Measurements from ENCODE around the gene CCL28.

CCL28 gene

DNA sequence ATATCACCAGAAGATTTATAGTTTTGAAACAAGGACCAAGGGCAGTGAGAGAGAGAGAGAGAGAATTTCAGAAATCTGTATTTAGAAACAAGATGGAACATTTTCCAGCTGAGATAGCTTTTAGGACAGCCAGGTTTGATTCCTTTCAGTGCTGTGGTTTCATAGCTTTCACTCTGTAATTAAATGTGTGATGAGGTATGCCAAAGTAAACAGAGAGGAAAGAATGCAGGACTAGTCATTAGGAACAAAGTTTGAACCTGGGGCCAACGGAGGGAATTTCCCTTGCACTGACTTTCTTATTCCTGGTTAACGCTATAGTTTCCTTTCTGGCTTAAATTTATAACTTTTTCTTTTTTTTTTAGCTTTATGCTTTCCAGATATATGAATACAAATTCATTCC, 10.0 kb upstream of the CCL28 start:
- Mint-ChIP-seq H3K4me1 (peaks cover 37% of the 10 kb centered on the region), H3K36me3 (ENCODE audit: low read depth) (no peaks in the 10 kb centered on the region), H3K27me3 (ENCODE audit: low read depth, poor library complexity) (no peaks in the 10 kb centered on the region), H3K4me3 (no peak overlapping the region), H3K9me3 (peaks cover 7% of the 10 kb centered on the region), H3K27ac (peak overlapping the region; percentile 26)
- no peak for DNase-seq
- TF ChIP-seq, protein P1, sequence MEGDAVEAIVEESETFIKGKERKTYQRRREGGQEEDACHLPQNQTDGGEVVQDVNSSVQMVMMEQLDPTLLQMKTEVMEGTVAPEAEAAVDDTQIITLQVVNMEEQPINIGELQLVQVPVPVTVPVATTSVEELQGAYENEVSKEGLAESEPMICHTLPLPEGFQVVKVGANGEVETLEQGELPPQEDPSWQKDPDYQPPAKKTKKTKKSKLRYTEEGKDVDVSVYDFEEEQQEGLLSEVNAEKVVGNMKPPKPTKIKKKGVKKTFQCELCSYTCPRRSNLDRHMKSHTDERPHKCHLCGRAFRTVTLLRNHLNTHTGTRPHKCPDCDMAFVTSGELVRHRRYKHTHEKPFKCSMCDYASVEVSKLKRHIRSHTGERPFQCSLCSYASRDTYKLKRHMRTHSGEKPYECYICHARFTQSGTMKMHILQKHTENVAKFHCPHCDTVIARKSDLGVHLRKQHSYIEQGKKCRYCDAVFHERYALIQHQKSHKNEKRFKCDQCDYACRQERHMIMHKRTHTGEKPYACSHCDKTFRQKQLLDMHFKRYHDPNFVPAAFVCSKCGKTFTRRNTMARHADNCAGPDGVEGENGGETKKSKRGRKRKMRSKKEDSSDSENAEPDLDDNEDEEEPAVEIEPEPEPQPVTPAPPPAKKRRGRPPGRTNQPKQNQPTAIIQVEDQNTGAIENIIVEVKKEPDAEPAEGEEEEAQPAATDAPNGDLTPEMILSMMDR (IDR thresholded peaks at IDR 0.05): no peak

DNA sequence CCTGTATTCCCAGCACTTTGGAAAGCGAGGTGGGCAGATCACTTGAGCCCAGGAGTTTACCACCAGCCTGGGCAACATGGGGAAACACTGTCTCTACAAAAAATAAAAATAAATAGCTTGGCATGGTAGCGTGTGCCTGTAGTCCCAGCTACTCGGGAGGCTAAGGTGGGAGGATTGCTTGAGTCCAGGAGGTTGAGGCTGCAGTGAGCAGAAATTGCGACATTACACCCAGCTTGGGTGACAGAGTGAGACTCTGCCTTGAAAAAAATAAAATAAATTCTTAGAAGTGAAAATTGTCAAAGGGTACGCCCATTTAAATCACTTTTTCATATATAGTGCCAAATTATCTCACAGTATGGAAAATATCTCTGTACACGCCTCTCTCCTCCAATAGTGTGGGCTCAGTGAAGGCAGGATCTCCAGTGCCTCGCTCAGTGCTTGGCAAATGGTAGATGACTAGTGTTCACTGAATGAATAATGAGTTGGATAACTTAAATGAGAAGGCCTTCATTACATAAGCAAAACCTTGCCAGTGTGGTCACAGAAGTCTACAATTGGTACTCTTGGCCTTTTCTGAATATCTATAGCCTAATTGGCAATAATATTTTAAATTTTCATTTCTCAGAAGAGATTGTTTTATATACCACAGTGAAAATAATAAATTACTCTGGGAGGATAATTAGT, 9.4 kb upstream of the CCL28 start:
- no peaks in the 10 kb centered on the region for H3K27me3 Mint-ChIP-seq (ENCODE audit: low read depth, poor library complexity)
- H3K4me1 Mint-ChIP-seq: peaks cover 42% of the 10 kb centered on the region
- H3K9me3 Mint-ChIP-seq: peaks cover 4% of the 10 kb centered on the region
- TF ChIP-seq, protein P1 (IDR thresholded peaks at IDR 0.05): no peak
- H3K36me3 Mint-ChIP-seq (ENCODE audit: low read depth): no peaks in the 10 kb centered on the region
- H3K4me3 Mint-ChIP-seq: no peak overlapping the region
- H3K27ac Mint-ChIP-seq: peak overlapping the region; percentile 26
- no peak for DNase-seq

GRCh38 chr5:43420241-43420640, 8.1 kb upstream of the CCL28 start:
- DNase-seq: peak; percentile 6
- H3K4me3 Mint-ChIP-seq: no peak overlapping the region

GRCh38 chr5:43418561-43418960, 6.4 kb upstream of the CCL28 start:
- no peak overlapping the region for H3K4me3 Mint-ChIP-seq
- TF ChIP-seq, protein P1 (IDR thresholded peaks at IDR 0.05): no peak
- no peaks in the 10 kb centered on the region for H3K9me3 Mint-ChIP-seq
- no peaks in the 10 kb centered on the region for H3K27me3 Mint-ChIP-seq (ENCODE audit: low read depth, poor library complexity)
- no peaks in the 10 kb centered on the region for H3K36me3 Mint-ChIP-seq (ENCODE audit: low read depth)
- no peak overlapping the region for H3K27ac Mint-ChIP-seq
- DNase-seq: no peak
- peaks cover 42% of the 10 kb centered on the region for H3K4me1 Mint-ChIP-seq

More at GRCh38 chr5:43420241-43420640, 8.1 kb upstream of the CCL28 start:
- TF ChIP-seq, protein P1 (IDR thresholded peaks at IDR 0.05): no peak
- Mint-ChIP-seq H3K9me3 (no peaks in the 10 kb centered on the region), H3K36me3 (ENCODE audit: low read depth) (no peaks in the 10 kb centered on the region), H3K27ac (peak overlapping the region; percentile 1), H3K27me3 (ENCODE audit: low read depth, poor library complexity) (no peaks in the 10 kb centered on the region), H3K4me1 (peaks cover 42% of the 10 kb centered on the region)

DNA sequence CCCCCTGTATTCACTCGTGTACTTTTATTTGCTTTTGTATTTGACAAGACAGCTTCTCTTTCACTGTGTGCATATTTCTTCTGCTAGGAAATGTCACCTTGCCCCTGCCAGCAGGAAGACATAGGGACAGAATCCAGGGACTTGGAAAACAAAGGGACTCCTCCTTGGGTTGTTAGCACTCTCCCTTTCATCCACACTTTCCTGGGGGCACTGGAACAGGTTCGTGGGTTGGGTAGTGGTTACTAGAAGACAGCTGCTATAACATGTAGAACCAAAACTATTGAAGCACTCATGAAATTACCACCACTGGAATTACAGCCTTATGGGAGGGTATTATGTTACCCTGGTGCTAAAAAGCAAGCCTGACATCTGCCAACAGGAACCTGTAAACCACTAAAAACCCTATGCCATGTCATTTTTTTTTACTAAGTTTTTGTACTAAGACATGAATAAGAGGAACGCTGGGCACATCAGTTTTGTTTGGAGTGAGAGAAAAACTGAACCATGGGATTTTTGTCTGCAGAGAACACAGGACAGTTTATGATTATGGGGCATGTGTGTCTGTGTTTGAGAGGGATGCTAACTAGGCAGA, 4.7 kb upstream of the CCL28 start:
- Mint-ChIP-seq H3K27me3 (ENCODE audit: low read depth, poor library complexity) (no peaks in the 10 kb centered on the region), H3K27ac (peak overlapping the region; percentile 37), H3K9me3 (no peaks in the 10 kb centered on the region), H3K4me3 (no peak overlapping the region), H3K36me3 (ENCODE audit: low read depth) (no peaks in the 10 kb centered on the region), H3K4me1 (peaks cover 31% of the 10 kb centered on the region)
- DNase-seq: no peak
- TF ChIP-seq, protein P1 (IDR thresholded peaks at IDR 0.05): no peak
